Testis (tissue), 3 donors: ENCODE measurements around the gene SLX9. TPM values are rescaled to one million over a fixed set of nuclear protein-coding genes. Genes with fewer than 3 reads are reported as not detected.
"Not testable (repeated sequence)": the region's sequence is repeated elsewhere in the genome, so short reads cannot be mapped to it uniquely, and the experiment has no call there.

ENCODE experiments used
- DNase-seq: peaks from one replicate; pipeline ENCODE4 v3.0.0-alpha.2; 2019
- H3K27ac ChIP-seq, 2 donors: fragments of 200-600 bp; sonication (generic); one replicate each; pipeline ENCODE4 v1.5.1; 2019
- H3K27me3 ChIP-seq: fragments of 200-600 bp; sonication (generic); one replicate; pipeline ENCODE4 v1.5.1; 2019
- H3K36me3 ChIP-seq: fragments of 200-600 bp; sonication (generic); one replicate; pipeline ENCODE4 v1.5.1; 2017; ENCODE audit warnings: low read depth; ENCODE audit errors: missing control alignments
- H3K4me1 ChIP-seq: fragments of 200-600 bp; sonication (generic); one replicate; pipeline ENCODE4 v1.5.1; 2019
- H3K4me3 ChIP-seq, 2 donors: fragments of 200-600 bp; sonication (generic); one replicate each; pipeline ENCODE4 v1.5.1; 2017 to 2019
- H3K9me3 ChIP-seq: fragments of 200-600 bp; sonication (generic); one replicate; pipeline ENCODE4 v1.5.1; 2017
- POLR2A ChIP-seq: fragments of 450-650 bp; IDR thresholded peaks from one replicate; pipeline ENCODE4 v1.6.1; 2017; ENCODE audit warnings: antibody characterized with exemption, mild to moderate bottlenecking, moderate library complexity
- WGBS, 2 donors: methylation state at CpG; one replicate each; pipeline ENCODE4 v1.1.5; 2018; 5-methylcytosine and 5-hydroxymethylcytosine counted together
- intact Hi-C: fragments of 100-400 bp; cut with DNase I; formaldehyde crosslinking; loops from one replicate; pipeline ENCODE4 v1.15.1; 2023; ENCODE audit warnings: low total_unique reads
- polyA plus RNA-seq: library from polyadenylated mRNA; stranded (reverse); fragments of 350-450 nt; fragmentation: Illumina TruSeq; extraction: RNeasy Lipid Tissue Mini Kit (QIAGEN cat#74804); gene quantifications from one replicate; pipeline ENCODE4 v1.2.3, GENCODE V29; 2014; ENCODE audit warnings: low read depth, low replicate concordance; ENCODE audit not compliant: insufficient read depth
- total RNA-seq, 2 donors: library from RNA; depleted of rRNA; stranded (reverse); fragments of >200 nt; gene quantifications; one replicate each; pipeline ENCODE4 v1.2.3, GENCODE V29; 2016
- TF ChIP-seq, protein P1 (sequence below), 3 experiments: fragments of 450-650 bp in 2 of 3; fragments of 200-600 bp in 1 of 3; sonication (generic) in 1 of 3; IDR thresholded peaks; one replicate each; pipeline ENCODE4 v1.5.1; 2016 to 2019; ENCODE audit warnings: antibody characterized with exemption in 3 of 3, mild to moderate bottlenecking in 2 of 3, moderate library complexity in 1 of 3

SLX9 gene
- total and polyA plus RNA-seq, 3 donors from 2014 or later = 30.8 to 46.2 (median 31.9) TPM

DNA sequence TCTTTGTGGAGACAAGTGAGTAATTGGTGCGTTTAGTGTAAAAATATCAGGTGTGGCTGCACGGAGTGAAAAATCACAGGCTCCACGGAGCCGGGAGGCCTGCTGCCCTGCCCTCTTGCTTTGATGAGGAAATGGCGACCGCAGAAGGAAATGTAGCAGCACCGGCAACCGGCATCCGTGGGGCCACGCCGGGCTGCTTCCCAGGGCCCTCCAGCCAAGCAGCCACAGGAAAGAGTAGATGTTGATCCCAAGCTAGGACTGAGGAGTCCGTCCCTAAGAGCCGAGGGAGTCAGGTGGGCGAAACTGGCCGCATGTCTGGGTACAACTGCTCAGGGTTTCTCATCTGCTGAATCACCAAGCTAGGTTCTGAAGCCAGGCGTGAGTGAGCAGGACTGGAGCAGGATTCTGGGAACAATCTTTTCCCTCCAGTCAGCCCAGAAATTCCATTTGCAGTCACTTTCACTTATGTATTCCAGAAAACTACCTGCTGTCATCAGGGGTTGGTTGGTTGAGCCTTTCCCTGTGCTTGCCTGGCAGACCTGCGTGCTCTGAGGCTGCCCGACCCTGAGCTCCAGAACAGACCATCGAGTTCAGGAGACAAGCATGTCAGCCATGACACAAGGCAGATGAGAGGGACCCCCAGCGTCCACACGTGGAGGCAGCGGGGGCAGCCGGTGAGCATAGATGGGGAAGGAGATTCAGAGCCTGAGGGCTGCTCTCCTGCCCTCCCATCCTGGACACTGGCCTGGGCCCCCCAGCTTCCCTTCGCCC lies 13.3 kb upstream of the SLX9 start:
- H3K9me3 ChIP-seq = no peaks in the 10 kb centered on the region
- H3K4me1 ChIP-seq = peaks cover 9% of the 10 kb centered on the region
- TF ChIP-seq, protein P1, sequence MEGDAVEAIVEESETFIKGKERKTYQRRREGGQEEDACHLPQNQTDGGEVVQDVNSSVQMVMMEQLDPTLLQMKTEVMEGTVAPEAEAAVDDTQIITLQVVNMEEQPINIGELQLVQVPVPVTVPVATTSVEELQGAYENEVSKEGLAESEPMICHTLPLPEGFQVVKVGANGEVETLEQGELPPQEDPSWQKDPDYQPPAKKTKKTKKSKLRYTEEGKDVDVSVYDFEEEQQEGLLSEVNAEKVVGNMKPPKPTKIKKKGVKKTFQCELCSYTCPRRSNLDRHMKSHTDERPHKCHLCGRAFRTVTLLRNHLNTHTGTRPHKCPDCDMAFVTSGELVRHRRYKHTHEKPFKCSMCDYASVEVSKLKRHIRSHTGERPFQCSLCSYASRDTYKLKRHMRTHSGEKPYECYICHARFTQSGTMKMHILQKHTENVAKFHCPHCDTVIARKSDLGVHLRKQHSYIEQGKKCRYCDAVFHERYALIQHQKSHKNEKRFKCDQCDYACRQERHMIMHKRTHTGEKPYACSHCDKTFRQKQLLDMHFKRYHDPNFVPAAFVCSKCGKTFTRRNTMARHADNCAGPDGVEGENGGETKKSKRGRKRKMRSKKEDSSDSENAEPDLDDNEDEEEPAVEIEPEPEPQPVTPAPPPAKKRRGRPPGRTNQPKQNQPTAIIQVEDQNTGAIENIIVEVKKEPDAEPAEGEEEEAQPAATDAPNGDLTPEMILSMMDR (IDR thresholded peaks at IDR 0.05) = no peak
- TF ChIP-seq POLR2A = no peak
- no peak overlapping the region for H3K4me3 ChIP-seq
- intact Hi-C loops = no loop called here
- H3K27me3 ChIP-seq = no peaks in the 10 kb centered on the region
- no peak for DNase-seq
- no peaks in the 10 kb centered on the region for H3K36me3 ChIP-seq
- WGBS, 2 donors = 66 to 67% methylated on average over 18 to 24 of the region's 24 CpGs
- H3K27ac ChIP-seq = no peak overlapping the region

DNA sequence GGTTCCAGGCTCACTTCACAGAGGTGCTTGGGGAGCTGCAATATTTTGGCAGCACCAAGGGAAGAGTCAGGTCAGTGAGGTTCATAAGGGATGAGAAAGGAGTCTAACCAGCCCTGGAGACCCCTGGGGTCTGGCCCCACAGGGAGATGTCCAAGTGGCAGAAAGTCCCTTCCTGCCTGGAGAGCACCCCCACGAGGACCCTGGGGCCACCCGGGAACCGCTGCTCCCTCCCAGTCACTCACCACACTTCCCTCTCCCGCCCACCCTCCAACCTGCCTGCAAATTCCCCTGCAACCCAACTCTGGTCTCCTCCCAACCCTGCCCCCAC lies 12.6 kb upstream of the SLX9 start:
- intact Hi-C loops = no loop called here
- no peak overlapping the region for H3K27ac ChIP-seq
- no peak for DNase-seq
- H3K36me3 ChIP-seq = no peaks in the 10 kb centered on the region
- 26 to 32% methylated on average over 4 of the region's 4 CpGs for WGBS, 2 donors
- no peak overlapping the region for H3K4me3 ChIP-seq
- peaks cover 16% of the 10 kb centered on the region for H3K4me1 ChIP-seq
- H3K27me3 ChIP-seq = no peaks in the 10 kb centered on the region
- no peaks in the 10 kb centered on the region for H3K9me3 ChIP-seq
- TF ChIP-seq POLR2A = no peak
- TF ChIP-seq, protein P1 (IDR thresholded peaks at IDR 0.05) = no peak

DNA sequence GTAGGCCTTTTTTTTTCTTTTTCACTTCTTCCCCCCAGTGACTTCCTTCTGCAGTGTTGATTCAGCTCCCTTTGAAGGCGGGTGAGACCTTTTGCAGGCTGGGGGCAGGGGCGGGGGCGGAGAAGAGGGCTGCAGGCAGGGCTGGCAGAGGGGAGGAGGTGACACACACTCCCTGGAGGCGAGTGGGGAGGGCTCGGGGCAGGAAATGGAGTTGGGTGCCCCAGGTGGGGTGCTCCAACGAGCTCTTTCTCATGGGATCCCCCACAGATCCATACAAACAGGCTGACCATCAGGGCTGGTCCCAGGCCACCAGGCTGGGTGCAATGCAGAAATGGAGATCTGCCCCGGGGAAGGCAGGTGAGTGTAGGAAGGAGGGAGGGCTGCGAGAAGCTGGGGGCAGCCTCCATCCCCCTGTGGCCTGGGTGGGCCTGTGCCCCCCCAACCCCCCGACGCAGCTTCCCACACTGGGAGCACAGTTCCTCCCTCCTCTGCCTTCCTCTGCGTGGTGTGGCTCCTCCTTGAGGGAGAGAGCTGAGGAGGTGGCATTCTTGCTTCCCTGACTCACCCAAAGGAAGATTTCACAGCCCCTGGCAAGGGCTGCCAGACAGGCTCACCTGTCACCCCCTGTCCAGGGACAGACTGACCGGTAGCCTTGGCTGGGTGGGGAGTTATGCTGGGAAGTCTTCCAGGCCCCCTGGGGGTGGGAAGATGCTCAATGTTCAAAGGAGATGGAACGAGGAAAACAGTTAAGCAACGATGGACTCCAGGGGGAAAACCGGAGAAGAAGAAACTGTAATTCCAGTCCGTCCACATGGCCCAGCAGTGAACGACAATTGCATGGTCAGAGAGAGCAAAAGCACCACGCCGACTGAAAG lies 12.0 kb upstream of the SLX9 start:
- H3K9me3 ChIP-seq = no peaks in the 10 kb centered on the region
- peaks cover 20% of the 10 kb centered on the region for H3K4me1 ChIP-seq
- H3K27ac ChIP-seq = no peak overlapping the region
- no peak for TF ChIP-seq POLR2A
- TF ChIP-seq, protein P1 (IDR thresholded peaks at IDR 0.05) = no peak
- no peak overlapping the region for H3K4me3 ChIP-seq
- no peak for DNase-seq
- 22 to 41% methylated on average over 16 to 19 of the region's 19 CpGs for WGBS, 2 donors
- no peaks in the 10 kb centered on the region for H3K36me3 ChIP-seq
- no peaks in the 10 kb centered on the region for H3K27me3 ChIP-seq
- intact Hi-C loops = no loop called here

DNA sequence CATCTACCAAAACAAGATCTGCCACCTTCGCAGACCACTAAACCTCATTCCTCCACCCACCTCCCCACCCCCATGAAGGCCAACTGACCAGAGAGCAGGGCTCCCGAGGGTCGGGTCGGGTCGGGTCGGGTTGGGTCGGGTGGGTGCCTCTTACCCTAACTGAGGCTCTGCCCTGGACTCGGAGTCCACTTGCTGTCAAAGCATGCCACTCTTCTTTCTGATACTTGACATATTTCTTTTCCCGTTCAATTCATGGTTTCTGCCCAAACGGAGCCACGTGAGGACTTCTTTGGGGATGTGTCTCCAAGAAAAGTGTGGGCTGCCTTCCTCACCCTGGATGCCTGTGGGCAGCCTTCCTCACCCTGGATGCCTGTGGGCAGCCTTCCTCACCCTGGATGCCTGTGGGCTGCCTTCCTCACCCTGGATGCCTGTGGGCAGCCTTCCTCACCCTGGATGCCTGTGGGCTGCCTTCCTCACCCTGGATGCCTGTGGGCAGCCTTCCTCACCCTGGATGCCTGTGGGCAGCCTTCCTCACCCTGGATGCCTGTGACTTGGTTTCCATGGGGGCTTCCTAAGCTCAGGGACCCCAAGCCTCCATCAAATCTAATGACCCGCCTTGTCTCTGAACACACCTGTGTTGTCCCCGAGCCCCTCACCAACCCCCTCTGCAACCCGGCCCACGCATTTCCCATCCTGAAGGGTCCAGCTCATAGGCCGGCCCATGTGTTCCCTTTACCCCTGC lies 11.2 kb upstream of the SLX9 start:
- not testable (repeated sequence) for H3K27ac ChIP-seq, H3K27me3 ChIP-seq

DNA sequence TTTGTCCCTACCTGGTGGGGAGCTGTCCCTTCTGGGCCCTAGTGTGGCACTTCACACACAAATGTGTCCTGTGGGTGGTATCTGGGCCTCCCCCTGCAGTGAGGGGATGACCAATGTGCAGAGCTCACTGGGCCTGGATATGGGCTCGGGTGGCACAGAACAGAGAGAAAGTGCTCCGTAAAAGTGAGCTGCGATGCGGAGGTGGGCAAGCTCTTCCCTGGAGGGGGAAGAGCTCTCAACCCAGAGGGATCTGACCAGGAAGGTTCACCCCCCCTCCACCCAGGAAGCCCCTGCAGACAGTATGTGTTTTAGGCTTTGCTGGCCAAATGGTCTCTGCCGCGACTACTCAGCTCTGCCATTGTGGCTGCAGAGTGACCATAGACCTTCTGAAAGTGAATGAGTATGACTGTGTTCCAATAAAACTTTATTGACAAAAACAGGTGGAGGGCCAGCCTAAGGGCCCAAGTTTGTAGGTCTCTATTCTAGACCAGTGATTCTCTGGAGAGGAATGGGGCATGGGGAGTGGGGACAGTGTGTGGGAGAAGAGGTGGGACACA lies 10.5 kb upstream of the SLX9 start:
- 77 to 97% methylated on average over 5 to 6 of the region's 6 CpGs for WGBS, 2 donors
- H3K27ac ChIP-seq = no peak overlapping the region
- no peak for DNase-seq
- no peaks in the 10 kb centered on the region for H3K9me3 ChIP-seq
- intact Hi-C loops = no loop called here
- H3K4me3 ChIP-seq = no peak overlapping the region
- H3K4me1 ChIP-seq = peaks cover 23% of the 10 kb centered on the region
- H3K27me3 ChIP-seq = no peaks in the 10 kb centered on the region
- TF ChIP-seq, protein P1 (IDR thresholded peaks at IDR 0.05) = no peak
- TF ChIP-seq POLR2A = no peak
- no peaks in the 10 kb centered on the region for H3K36me3 ChIP-seq

More for the DNA sequence above, 11.2 kb upstream of the SLX9 start:
- H3K9me3 ChIP-seq, DNase-seq, H3K36me3 ChIP-seq, H3K4me3 ChIP-seq, intact Hi-C loops: not testable (repeated sequence)
- H3K4me1 ChIP-seq = peaks cover 23% of the 10 kb centered on the region
- WGBS, 2 donors = 64 to 65% methylated on average over 15 to 16 of the region's 16 CpGs
